Fibroblast of villous mesenchyme (primary cell): Measurements from ENCODE around the gene MOK. TPM values are rescaled to one million over a fixed set of nuclear protein-coding genes. Genes with fewer than 3 reads are reported as not detected.
A peak's percentile ranks its signal among the peaks of the same experiment; 100 is the strongest.
"Not testable (repeated sequence)": the region's sequence is repeated elsewhere in the genome, so short reads cannot be mapped to it uniquely, and the experiment has no call there.

Source experiments
- DNase-seq: peaks from one replicate; pipeline ENCODE4 v3.0.0-alpha.2; 2010; ENCODE audit warnings: low read depth
- H3K4me3 ChIP-seq: 2 replicates; pipeline ENCODE4 v1.5.1; 2011; ENCODE audit warnings: low read depth, mild to moderate bottlenecking, low read length
- CTCF ChIP-seq: IDR thresholded peaks from 2 replicates; pipeline ENCODE4 v1.5.1; 2012; ENCODE audit warnings: low read depth, mild to moderate bottlenecking, low read length; ENCODE audit not compliant: insufficient read depth
- total RNA-seq: library from RNA; depleted of rRNA; stranded (reverse); fragments of >200 nt; gene quantifications from 2 replicates; pipeline ENCODE4 v1.2.3, GENCODE V29; 2012

Gene MOK
- total RNA-seq, 1 donor, result 16.0 TPM

- TF ChIP-seq CTCF, result no peak
- H3K4me3 ChIP-seq, result peak overlapping the region; percentile 67
- no peak for DNase-seq
Measured at GRCh38 chr14:102317564-102318248, 12.7 kb upstream of the MOK start.

- H3K4me3 ChIP-seq, result peak overlapping the region; percentile 67
- peak; percentile 93 for DNase-seq
- TF ChIP-seq CTCF, result peak; percentile 70
Measured at GRCh38 chr14:102316743-102317563, 12.0 kb upstream of the MOK start.

- no peak for TF ChIP-seq CTCF
- DNase-seq, result peak; percentile 67
- H3K4me3 ChIP-seq, result peak overlapping the region; percentile 50
Measured at GRCh38 chr14:102316338-102316742, 11.4 kb upstream of the MOK start.

GRCh38 chr14:102315121-102315520, 10.2 kb upstream of the MOK start:
- TF ChIP-seq CTCF, result no peak
- no peak for DNase-seq
- no peak overlapping the region for H3K4me3 ChIP-seq

GRCh38 chr14:102314242-102315011, 9.5 kb upstream of the MOK start:
- peak; percentile 83 for DNase-seq
- TF ChIP-seq CTCF, result peak; percentile 82

GRCh38 chr14:102303664-102304063, 1.3 kb downstream of the MOK start:
- H3K4me3 ChIP-seq, result no peak overlapping the region
- no peak for TF ChIP-seq CTCF
- DNase-seq, result no peak

More at GRCh38 chr14:102314242-102315011, 9.5 kb upstream of the MOK start:
- H3K4me3 ChIP-seq, result peak overlapping the region; percentile 53

GRCh38 chr14:102298303-102299070, 6.5 kb downstream of the MOK start:
- DNase-seq, H3K4me3 ChIP-seq: not testable (repeated sequence)
